HG02840 (cell line): Measurements from ENCODE around the gene HOTAIR.

Experiments
- ATAC-seq: cut with Tn5 transposase; IDR thresholded peaks from one replicate; pipeline ENCODE4 v1.9.1; 2021; ENCODE audit warnings: mild to moderate bottlenecking, moderate library complexity, moderate number of reproducible peaks; ENCODE audit not compliant: unreplicated experiment, low FRiP score

HOTAIR gene

DNA sequence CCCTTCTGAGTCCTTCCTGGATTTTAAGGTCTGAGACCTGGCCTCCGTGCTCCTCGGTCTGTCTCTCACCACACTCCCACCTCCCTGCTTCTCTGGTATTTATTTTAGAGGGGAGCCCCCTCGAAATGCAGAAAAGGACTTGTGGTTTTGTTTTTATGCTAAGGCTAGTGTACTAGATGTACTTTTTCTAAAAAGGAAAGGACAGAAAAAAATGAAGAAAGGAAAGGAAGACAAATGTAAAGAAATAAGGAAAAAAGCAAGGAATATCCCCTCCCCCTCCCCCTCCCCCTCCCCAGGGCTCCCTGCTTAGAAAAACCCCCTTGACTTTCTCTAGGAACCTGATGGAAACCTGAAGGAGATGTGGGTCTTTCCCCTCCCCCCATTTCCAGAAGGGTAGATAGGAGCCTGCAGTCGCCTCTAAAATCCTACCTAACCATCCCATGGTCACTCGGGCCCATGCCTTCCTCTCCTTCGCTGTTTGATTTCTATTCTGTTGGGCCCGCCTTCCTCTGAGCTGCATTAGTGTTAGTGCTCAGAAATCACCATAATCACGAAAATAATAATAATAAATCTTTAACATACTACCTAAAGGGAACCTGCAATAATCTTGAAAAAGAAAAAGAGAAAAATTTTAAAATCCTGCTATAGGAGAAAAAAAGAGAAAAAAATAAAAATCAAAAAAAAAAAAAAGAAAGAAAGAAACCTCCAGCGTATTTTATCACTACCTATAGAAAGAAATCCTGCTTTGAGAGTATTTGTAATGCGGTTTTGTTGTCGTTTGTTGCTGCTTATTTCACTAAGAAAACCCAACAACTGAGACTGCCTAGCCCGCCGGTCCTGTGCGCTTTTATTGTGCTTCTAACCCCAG, 37.1 kb upstream of the HOTAIR start:
- ATAC-seq = no peak

GRCh38 chr12:54010972-54011664, 36.4 kb upstream of the HOTAIR start:
- no peak for ATAC-seq

- ATAC-seq = no peak
Measured at GRCh38 chr12:54010053-54010971, 35.6 kb upstream of the HOTAIR start.

GRCh38 chr12:54009171-54010052, 34.7 kb upstream of the HOTAIR start:
- no peak for ATAC-seq

DNA sequence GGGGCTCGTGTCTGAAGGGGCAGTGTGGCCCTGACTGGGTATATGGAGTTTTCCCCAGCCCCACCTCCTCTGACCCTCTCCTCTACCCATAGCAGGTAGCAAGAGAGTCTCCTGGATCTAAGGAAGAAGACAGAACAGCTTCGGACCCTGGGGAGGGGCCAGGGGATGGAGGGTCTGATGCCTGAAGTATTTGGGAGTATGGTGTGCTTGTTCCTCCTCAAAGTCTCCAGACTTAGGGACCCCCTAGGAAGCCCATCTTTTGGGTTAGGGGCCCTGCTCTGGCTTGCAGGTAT, 33.5 kb upstream of the HOTAIR start:
- no peak for ATAC-seq

DNA sequence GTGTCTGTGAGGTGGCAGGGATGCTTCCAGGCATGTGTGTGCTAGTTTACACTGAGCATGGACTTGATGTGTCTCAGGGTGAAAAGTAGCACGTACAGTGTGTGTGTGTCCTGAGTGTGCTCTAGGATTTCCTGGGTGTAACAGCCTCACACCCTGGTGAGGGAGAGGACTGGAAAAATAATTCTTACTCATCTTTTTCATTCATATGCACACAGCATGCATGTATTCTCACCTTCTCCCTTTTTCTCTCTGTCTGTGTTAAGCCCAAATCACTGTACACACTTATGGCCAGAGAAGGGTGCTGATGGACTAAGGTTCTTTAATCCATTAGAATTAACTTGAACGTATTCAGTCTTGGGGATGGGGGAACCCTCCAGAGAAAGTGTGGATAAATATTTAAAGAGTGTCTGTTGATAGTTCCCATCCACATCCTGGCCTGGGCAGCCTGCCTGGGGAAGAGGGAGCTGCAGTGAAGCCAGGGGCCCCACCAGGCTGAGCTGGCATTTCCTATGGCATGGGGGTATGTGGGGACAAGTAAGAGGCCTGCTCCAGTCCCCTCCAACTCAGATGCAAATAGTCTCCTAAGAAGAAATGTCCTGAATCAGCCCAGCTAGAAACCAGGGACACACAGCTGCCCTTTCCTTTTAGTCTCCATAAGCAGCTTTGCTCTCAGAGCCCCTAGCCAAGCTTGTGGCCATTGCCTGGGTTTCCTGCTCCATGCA, 32.9 kb upstream of the HOTAIR start:
- ATAC-seq = no peak

DNA sequence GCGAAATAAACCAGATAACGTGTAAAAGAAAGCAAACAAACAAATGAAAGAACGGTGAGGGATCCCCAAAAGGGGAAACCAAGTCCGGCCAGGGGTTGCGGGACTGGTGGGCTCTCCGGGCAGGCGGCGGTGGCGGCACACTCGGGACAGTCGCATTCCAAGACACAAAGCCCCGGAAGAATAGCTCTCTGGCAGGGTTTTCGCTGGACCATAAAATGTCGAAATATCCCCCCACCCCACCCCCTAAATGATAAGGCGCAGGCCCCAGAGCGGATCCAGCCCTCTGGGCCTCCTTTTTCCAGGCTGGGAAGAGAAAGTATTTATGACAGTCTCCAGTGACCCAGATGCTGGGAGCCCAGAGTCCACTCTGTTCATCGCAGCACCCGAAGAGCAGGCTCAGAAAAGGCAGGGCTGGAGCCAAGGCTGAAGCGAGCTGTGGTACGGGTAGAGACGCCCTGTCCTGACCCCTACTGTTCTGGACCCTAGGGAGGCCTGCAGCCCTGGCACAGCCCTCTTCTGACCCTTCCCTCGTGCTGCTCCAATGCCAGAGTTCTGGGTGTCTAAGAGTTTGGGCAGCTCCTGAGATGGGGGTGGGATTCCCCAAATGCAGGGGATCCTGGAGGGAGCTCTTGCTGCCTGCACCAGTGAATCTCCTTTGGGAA, 31.9 kb upstream of the HOTAIR start:
- no peak for ATAC-seq

DNA sequence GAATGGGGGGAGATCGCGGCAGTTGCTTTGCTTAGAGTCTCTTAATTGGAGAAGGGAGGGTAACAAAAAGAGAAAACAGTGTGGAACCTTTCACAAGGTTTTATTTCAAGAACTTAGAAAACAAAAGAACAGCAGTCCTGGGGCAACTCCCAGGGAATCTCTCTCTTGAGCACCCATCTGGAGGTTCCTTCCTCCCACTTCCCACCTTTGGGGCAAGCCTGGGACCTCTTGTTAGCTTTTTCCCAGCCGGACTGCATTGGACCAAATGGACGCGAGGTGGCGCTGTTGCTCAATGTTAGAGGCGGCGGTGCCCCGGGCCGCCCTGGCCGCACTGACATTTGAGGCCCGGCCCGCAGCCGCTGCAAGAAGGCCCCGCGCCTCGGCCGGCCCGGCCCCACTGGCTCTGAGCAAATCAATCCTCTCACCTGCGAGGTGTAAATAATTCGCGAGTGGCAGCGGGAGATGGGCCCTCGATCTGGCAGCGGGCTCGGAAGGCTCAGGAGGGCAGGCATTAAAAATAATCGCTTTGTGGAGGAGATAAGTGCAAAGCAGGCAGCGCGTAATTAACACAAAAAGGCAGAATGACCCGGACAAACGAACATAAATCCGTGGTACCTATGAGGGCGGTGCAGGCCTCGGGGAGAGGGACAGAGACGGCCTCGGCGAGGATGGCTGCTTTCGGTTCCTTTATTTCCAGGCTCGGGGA, 31.3 kb upstream of the HOTAIR start:
- peak; percentile 62 for ATAC-seq

DNA sequence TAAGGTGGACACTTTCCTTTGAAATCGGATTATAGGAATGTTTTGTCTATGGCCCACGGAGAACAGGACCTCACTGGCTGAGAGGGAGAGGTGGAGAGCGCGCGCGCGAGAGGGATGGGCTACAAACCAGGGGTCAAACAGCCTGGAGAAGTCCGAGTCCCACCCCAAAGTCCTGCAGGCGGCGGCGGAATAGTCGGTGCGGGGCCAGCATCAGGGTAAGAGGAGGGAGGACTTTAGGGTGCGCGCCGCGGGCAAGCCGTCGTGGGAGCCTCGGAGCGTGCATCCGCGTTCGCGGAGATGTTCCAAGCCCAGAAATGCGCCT, 30.7 kb upstream of the HOTAIR start:
- ATAC-seq = no peak

DNA sequence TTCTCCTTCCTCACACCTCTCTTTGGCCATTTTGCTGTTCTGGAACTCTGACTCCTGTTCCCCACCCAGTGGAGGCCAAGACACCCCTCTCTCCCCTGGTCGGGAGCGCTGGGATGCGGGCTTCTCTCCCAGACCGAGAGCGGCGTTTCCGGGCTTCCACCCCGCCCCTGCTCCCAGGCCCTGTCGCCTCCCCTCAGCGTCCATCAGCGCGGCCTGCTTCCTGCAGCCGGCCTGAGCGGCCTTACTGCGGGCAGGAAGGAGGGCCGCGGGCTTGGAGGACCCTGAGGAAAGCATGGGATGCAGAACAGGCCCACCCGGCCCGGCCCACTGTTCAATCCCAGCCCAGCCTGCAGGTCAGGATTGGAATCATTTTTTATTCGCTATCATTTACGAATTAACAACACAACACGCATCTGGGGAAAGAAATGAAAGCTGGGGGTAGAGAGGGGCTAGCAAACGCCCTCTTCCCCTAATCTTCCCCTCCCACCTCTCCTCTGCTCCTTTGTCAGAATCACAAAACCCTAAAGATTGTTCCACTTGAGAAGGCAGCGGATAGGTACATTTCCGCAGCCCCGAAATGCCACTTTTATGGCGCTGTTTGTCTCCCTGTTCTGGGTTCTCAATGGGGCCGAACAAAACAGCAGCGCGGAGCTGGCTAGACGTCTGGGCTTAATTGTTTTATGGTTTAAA, 30.2 kb upstream of the HOTAIR start:
- no peak for ATAC-seq

DNA sequence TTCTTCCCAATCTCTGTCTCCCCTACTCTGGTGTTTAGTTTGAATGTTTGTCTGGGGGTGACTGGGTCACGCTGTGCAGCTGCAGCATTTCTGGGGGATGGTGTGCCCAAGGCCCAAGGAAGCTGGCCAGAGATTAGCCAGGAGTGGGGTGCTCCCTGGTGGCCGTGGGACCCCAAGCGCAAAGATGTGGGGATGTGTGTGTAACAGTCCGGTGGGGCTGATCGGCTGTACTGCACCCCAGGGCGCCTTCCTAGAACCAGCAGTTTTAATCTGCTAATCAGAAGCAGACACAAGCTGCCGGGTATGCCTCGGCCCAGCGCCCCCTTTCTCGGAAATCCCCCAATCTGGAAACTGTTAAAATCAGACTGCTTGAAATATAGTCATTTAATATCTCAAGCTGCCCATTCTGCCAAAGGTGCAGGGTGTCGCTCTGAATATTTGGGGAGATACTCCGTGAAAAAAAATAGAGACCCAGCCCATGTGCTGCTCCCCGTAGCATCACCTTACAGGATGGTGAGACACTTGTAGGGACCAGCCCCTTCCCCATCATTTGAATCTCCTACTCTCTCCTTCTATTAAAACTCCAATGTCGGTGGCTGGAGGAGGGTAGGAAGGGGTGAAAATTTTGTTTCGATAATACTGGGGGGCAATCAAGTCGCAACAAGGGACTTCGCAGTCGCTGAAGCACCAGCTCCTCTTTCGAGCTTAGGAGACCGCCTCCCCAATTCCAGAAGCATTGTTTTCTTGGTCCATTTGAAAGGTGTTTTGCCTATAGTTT, 29.5 kb upstream of the HOTAIR start:
- ATAC-seq = no peak

GRCh38 chr12:54003625-54004024, 28.9 kb upstream of the HOTAIR start:
- no peak for ATAC-seq

DNA sequence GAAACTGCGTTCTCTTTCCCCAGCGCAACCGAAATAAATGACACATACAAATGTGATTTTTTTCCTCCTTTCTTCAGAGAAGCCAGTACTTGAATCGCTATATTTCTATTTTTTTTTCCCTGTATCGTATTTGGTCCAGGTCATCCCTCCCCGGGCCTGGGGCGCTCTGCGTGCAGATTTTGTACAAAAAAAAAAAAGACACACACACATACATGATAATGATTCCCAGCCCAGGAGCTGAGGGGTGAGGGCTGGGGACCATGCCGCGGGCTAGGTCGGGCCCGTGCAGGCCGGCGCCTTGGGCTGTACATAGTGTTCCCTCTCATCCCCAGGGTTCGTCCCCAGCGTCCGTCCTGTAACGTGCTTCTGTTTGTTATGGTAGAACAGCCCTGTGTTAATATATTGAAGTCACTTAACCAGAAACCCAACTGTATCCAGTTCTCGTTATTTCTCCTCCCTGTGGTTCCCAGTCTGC, 28.2 kb upstream of the HOTAIR start:
- ATAC-seq = no peak

DNA sequence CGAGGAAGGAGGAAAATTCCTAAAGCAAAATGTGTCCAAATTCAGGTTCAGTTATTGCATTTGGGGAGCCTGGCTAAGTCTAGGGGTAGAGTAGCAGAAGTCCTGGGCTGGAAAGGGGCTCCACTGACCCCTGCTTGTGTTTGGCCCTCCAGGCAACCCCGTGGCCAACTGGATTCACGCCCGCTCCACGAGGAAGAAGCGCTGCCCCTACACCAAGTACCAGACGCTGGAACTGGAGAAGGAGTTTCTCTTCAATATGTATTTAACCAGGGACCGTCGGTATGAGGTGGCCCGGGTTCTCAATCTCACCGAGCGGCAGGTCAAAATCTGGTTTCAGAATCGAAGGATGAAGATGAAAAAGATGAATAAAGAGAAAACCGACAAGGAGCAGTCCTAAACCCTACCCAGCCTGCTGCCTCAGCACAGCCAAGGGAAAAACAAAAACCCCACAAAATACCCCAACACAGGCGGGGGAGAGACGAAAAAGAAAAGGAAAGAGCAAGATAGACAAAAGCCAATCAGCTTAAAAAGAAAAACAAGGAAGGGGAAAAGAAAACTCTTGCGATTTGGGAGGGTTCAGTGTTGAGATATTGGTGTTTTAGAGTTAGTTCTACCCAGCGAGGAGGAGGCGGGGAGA, 27.6 kb upstream of the HOTAIR start:
- no peak for ATAC-seq

DNA sequence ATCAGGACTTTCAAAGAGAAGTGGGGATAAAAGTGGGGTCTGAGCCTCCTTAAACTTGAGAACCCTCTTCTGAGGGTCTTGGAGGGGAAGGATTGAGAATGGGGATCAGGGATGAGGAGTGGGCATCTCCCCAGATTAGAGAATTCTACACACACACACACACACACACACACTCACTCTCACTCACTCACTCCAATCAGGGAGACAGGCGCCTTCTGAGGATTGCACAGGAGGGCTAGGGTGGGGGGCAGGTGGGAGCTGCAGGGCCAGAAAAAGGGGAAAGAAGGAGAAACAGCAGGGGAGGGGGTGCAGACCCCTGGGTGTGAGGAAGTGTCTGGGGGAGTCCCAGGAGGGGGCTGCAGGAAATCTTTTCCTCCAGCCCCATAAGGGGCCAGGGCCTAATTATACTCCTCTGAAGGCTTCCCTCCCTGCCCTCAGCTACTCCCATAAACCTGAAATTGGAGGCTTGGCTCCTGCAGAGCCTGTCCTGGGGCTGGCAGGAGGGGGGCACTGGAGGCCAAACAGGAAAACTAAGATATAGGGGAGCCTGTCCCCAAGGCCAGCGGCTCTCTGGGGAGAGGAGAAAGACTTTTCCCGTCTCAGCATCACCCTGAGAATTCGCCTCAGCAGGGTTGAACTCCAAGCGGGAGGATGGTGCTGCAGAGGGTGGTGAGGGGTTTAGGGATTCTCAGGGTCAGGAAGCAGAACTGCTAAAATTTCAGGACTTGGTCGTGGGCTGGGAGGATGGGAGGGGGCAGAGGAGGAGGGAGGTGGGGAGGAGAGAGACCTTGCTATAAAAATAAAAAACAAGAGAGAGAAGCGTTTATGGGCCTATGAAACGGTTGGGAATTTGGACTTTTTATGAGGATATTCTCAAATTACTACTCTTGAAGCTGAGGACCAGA, 26.8 kb upstream of the HOTAIR start:
- no peak for ATAC-seq
